ENCODE measurements around the gene PITPNM3.
A peak's percentile ranks its signal among the peaks of the same experiment; 100 is the strongest.

Gene PITPNM3

DNA sequence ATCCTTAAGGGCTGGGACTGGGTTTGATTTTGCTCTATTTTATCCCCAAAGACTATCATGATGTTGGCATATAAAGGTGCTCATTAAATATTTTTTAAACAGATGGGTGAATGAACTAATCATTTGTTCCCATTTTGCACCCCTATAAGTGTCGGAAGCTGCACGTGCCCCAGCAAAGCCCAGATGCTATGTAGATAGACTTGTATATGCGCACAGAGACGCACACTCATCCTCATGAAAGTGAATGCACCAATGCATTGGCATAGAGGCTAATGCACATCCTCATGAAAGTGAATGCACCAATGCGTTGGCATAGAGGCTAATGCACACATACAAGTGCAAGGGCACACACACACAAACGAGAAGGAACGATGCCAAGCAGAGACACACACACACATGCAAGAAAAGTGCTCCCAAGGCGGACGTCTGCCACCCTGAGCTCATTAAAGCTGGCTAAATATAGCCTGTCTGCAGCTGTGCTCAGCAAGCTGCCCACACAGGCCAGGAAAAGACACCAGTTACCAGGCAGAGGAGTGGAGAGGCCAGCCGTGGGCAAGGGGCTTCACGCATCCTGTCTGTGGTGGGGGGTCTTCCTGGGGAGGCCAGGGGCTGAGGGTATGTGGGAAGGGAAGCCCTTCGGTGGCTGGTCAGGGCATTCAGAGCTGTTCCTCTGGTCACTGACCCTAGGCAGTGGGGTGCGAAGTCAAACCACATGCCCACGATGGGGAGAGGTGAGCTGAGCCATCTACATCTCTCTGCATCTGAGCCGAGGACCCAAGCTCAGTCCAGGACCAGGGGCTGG, 59.5 kb downstream of the PITPNM3 start:
- Histone ChIP-seq H3K9me2 (replicated peaks; ENCODE audit: low read depth, low read length) (no peaks in the 10 kb centered on the region), H3K4me3 (ENCODE audit: low read length, poor library complexity, severe bottlenecking) (no peak overlapping the region), H4K20me1 (ENCODE audit: insufficient read depth, low read length, poor library complexity, severe bottlenecking) (no peaks in the 10 kb centered on the region), H3F3A (ENCODE audit: low read depth) (no peaks in the 10 kb centered on the region), H3K36me3 (ENCODE audit: insufficient read depth, low read length) (no peaks in the 10 kb centered on the region), H3K9ac (ENCODE audit: low read depth, low read length, poor library complexity, severe bottlenecking) (no peak overlapping the region), H3K27me3 (ENCODE audit: insufficient read depth, low read length, poor library complexity, severe bottlenecking) (no peaks in the 10 kb centered on the region), H3K9me3 (ENCODE audit: insufficient read depth, low read depth, low read length) (no peaks in the 10 kb centered on the region), H2AFZ (ENCODE audit: low read length) (no peak overlapping the region), H3K4me1 (ENCODE audit: insufficient read depth, low read length, poor library complexity, severe bottlenecking) (peaks cover 14% of the 10 kb centered on the region), H3K79me2 (ENCODE audit: insufficient read depth, low read length) (no peaks in the 10 kb centered on the region), H3K4me2 (ENCODE audit: low read depth, low read length, poor library complexity, severe bottlenecking) (peak overlapping the region; percentile 44)
- TF ChIP-seq EZH2phosphoT487 (IDR thresholded peaks at IDR 0.05; ENCODE audit: borderline replicate concordance), result no peak
- TF ChIP-seq, protein P1, sequence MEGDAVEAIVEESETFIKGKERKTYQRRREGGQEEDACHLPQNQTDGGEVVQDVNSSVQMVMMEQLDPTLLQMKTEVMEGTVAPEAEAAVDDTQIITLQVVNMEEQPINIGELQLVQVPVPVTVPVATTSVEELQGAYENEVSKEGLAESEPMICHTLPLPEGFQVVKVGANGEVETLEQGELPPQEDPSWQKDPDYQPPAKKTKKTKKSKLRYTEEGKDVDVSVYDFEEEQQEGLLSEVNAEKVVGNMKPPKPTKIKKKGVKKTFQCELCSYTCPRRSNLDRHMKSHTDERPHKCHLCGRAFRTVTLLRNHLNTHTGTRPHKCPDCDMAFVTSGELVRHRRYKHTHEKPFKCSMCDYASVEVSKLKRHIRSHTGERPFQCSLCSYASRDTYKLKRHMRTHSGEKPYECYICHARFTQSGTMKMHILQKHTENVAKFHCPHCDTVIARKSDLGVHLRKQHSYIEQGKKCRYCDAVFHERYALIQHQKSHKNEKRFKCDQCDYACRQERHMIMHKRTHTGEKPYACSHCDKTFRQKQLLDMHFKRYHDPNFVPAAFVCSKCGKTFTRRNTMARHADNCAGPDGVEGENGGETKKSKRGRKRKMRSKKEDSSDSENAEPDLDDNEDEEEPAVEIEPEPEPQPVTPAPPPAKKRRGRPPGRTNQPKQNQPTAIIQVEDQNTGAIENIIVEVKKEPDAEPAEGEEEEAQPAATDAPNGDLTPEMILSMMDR (conservative IDR thresholded peaks at IDR 0.05; ENCODE audit: low read length), result no peak

DNA sequence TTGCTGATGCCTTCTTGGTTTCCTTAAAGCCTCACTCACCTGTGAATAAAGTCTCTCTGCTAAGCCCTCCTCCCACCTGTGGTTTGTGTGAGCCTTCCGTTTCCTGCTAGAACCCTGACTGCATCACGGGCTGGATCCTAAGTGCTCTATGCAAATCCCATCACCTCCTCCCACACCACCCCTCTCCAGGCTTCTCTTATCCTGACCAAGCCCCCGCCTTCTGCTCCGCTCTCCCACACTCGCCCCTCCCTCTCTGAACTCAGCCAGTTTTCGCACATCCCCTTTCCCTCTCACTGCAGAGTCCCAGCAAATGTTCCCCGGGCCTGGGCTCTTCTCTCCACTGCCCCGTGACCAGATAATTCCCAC, 60.3 kb downstream of the PITPNM3 start:
- H3K4me2 ChIP-seq (ENCODE audit: low read depth, low read length, poor library complexity, severe bottlenecking), result peak overlapping the region; percentile 44
- H2AFZ ChIP-seq (ENCODE audit: low read length), result peak overlapping the region; percentile 72
- peak overlapping the region; percentile 26 for H3K4me3 ChIP-seq (ENCODE audit: low read length, poor library complexity, severe bottlenecking)
- H3K9me2 ChIP-seq (replicated peaks; ENCODE audit: low read depth, low read length), result no peaks in the 10 kb centered on the region
- H3K4me1 ChIP-seq (ENCODE audit: insufficient read depth, low read length, poor library complexity, severe bottlenecking), result peaks cover 14% of the 10 kb centered on the region
- TF ChIP-seq, protein P1 (conservative IDR thresholded peaks at IDR 0.05; ENCODE audit: low read length), result no peak; the same call in 1 of the 2 replicates
- TF ChIP-seq EZH2phosphoT487 (IDR thresholded peaks at IDR 0.05; ENCODE audit: borderline replicate concordance), result no peak
- no peaks in the 10 kb centered on the region for H4K20me1 ChIP-seq (ENCODE audit: insufficient read depth, low read length, poor library complexity, severe bottlenecking)
- H3K9me3 ChIP-seq (ENCODE audit: insufficient read depth, low read depth, low read length), result no peaks in the 10 kb centered on the region
- no peaks in the 10 kb centered on the region for H3K79me2 ChIP-seq (ENCODE audit: insufficient read depth, low read length)
- H3K36me3 ChIP-seq (ENCODE audit: insufficient read depth, low read length), result no peaks in the 10 kb centered on the region
- no peak overlapping the region for H3K9ac ChIP-seq (ENCODE audit: low read depth, low read length, poor library complexity, severe bottlenecking)
- no peaks in the 10 kb centered on the region for H3F3A ChIP-seq (ENCODE audit: low read depth)
- no peaks in the 10 kb centered on the region for H3K27me3 ChIP-seq (ENCODE audit: insufficient read depth, low read length, poor library complexity, severe bottlenecking)

DNA sequence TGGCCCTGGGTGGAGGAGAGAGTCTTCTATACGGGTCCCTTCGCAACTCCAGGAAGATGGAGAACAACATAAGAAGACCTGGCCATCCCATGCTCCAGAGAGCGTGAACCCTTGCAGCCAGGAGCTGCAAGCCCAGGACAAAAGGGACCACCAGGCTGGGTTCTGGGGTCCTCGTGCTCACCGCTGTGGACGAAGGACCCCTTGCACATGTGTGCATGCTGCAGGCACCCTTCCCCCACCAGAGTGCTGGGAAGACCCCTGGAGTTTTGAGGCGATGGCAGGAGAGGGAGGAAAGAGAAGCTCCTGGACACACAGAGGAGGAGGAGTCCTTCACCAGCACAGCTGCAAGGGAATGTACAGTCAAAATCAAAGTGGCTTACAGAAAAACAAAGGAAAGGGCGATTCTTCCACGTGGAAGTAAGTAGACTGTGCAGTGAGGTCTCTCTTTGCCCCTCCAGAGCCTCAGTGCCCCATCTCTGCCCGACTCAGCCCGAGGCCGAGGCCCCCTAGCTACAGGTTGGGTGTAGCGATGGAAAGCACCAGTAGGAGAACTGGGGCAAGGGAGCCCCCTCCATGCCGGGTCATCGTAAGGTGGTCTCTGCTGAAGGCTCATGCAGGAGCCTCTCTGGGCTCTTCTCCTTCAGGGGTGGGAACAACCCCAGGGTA, 60.8 kb downstream of the PITPNM3 start:
- TF ChIP-seq, protein P1 (conservative IDR thresholded peaks at IDR 0.05; ENCODE audit: low read length), result peak; percentile 57
- TF ChIP-seq EZH2phosphoT487 (IDR thresholded peaks at IDR 0.05; ENCODE audit: borderline replicate concordance), result no peak
- Histone ChIP-seq H3K4me1 (ENCODE audit: insufficient read depth, low read length, poor library complexity, severe bottlenecking) (peaks cover 14% of the 10 kb centered on the region), H4K20me1 (ENCODE audit: insufficient read depth, low read length, poor library complexity, severe bottlenecking) (no peaks in the 10 kb centered on the region), H3K4me3 (ENCODE audit: low read length, poor library complexity, severe bottlenecking) (peak overlapping the region; percentile 26), H2AFZ (ENCODE audit: low read length) (peak overlapping the region; percentile 72), H3K36me3 (ENCODE audit: insufficient read depth, low read length) (no peaks in the 10 kb centered on the region), H3K79me2 (ENCODE audit: insufficient read depth, low read length) (no peaks in the 10 kb centered on the region), H3K9me3 (ENCODE audit: insufficient read depth, low read depth, low read length) (no peaks in the 10 kb centered on the region), H3K27me3 (ENCODE audit: insufficient read depth, low read length, poor library complexity, severe bottlenecking) (no peaks in the 10 kb centered on the region), H3K4me2 (ENCODE audit: low read depth, low read length, poor library complexity, severe bottlenecking) (peak overlapping the region; percentile 44), H3K9me2 (replicated peaks; ENCODE audit: low read depth, low read length) (no peaks in the 10 kb centered on the region), H3F3A (ENCODE audit: low read depth) (no peaks in the 10 kb centered on the region), H3K9ac (ENCODE audit: low read depth, low read length, poor library complexity, severe bottlenecking) (no peak overlapping the region)

All from Loucy (cell line).